Smooth muscle cell (in vitro differentiated cells): ENCODE data around the gene DMD. TPM values are rescaled to one million over a fixed set of nuclear protein-coding genes. Genes with fewer than 3 reads are reported as not detected.

Source experiments
- DNase-seq: peaks from one replicate; lab custom pipeline; 2025; ENCODE audit not compliant: unreplicated experiment; lab: John Stamatoyannopoulos, UW
- H2AFZ ChIP-seq: fragments of 200-600 bp; sonication (generic); 2 replicates; pipeline ENCODE4 v1.6.0; 2016; ENCODE audit warnings: antibody characterized with exemption, low read depth, mild to moderate bottlenecking
- H3F3A ChIP-seq: fragments of 200-600 bp; sonication (generic); 2 replicates; pipeline ENCODE4 v1.6.0; 2017; ENCODE audit warnings: antibody characterized with exemption, low read depth
- H3K27ac ChIP-seq: fragments of 200-600 bp; sonication (generic); 2 replicates; pipeline ENCODE4 v1.5.1; 2016; ENCODE audit warnings: low read depth, mild to moderate bottlenecking
- H3K27me3 ChIP-seq: fragments of 200-600 bp; sonication (generic); 2 replicates; pipeline ENCODE4 v1.6.1; 2016; ENCODE audit warnings: low read depth, mild to moderate bottlenecking
- H3K36me3 ChIP-seq: fragments of 200-600 bp; sonication (generic); 2 replicates; pipeline ENCODE4 v1.5.1; 2016; ENCODE audit warnings: low read depth
- H3K4me1 ChIP-seq: fragments of 200-600 bp; sonication (generic); 2 replicates; pipeline ENCODE4 v1.5.1; 2016; ENCODE audit warnings: low read depth
- H3K4me2 ChIP-seq: fragments of 200-600 bp; sonication (generic); 2 replicates; pipeline ENCODE4 v1.6.0; 2016; ENCODE audit warnings: mild to moderate bottlenecking
- H3K4me3 ChIP-seq: fragments of 200-600 bp; sonication (generic); 2 replicates; pipeline ENCODE4 v1.5.1; 2016; ENCODE audit warnings: mild to moderate bottlenecking
- H3K79me2 ChIP-seq: fragments of 200-600 bp; sonication (generic); 2 replicates; pipeline ENCODE4 v1.6.0; 2016; ENCODE audit warnings: low read depth, mild to moderate bottlenecking
- H3K9ac ChIP-seq: fragments of 200-600 bp; sonication (generic); 2 replicates; pipeline ENCODE4 v1.6.0; 2016; ENCODE audit warnings: low read depth
- H3K9me3 ChIP-seq: fragments of 200-600 bp; sonication (generic); replicated peaks from 2 replicates; pipeline ENCODE4 v1.5.1; 2016; ENCODE audit warnings: low read depth
- H4K20me1 ChIP-seq: fragments of 200-600 bp; sonication (generic); 2 replicates; pipeline ENCODE4 v1.6.0; 2016; ENCODE audit warnings: low read depth
- WGBS: methylation state at CpG from one replicate; pipeline ENCODE4 v1.1.7; 2016; ENCODE audit warnings: low lambda C conversion rate; 5-methylcytosine and 5-hydroxymethylcytosine counted together
- microRNA-seq: library from miRNA; unstranded; fragments of <30 nt; microRNA quantifications from one replicate; pipeline ENCODE4, GENCODE V29; 2016; ENCODE audit warnings: borderline number of aligned reads
- polyA plus RNA-seq: library from polyadenylated mRNA; unstranded; fragments of >200 nt; fragmentation: Nextera tagmentation; extraction: Ambion mirVana; gene quantifications from 2 replicates; pipeline ENCODE4 v1.2.1, GENCODE V29; 2016
- small RNA-seq: library from RNA; depleted of rRNA; stranded (forward); fragments of <200 nt; gene quantifications from one replicate; pipeline ENCODE3, GENCODE V24; 2014
- total RNA-seq: library from RNA; depleted of rRNA; stranded (reverse); fragments of >200 nt; gene quantifications from 2 replicates; pipeline ENCODE4 v1.2.3, GENCODE V29; 2014
- TF ChIP-seq, protein P1 (sequence below): fragments of 200-600 bp; sonication (generic); IDR thresholded peaks from 2 replicates; pipeline ENCODE4 v1.5.1; 2017; ENCODE audit warnings: borderline replicate concordance, mild to moderate bottlenecking, antibody characterized with exemption; ENCODE audit not compliant: insufficient read depth, poor library complexity, severe bottlenecking

DMD gene
- total and polyA plus RNA-seq, 2 experiments from 2014 or later, result 12.3 to 12.6 TPM

DNA sequence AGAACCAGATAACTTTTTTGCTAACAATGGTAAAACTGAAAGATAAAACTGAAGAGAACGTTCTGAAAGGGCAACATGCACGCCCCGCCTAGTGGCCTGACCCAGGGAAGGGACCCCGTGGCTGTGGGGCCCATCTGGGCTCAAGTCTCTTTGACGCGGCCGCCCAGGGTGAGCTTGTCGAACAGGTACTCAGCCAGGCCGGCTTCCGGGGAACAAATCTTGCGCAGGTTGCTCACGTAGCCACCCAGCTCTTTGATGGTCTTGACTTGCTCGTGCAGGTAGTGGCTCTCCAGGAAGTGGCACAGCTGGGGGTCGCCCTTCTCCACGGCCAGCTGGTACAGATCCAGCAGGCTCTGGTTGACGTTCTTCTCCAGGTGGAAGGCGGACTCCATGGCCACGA lies 2140.1 kb downstream of the DMD start:
- no peak for DNase-seq
- TF ChIP-seq, protein P1, sequence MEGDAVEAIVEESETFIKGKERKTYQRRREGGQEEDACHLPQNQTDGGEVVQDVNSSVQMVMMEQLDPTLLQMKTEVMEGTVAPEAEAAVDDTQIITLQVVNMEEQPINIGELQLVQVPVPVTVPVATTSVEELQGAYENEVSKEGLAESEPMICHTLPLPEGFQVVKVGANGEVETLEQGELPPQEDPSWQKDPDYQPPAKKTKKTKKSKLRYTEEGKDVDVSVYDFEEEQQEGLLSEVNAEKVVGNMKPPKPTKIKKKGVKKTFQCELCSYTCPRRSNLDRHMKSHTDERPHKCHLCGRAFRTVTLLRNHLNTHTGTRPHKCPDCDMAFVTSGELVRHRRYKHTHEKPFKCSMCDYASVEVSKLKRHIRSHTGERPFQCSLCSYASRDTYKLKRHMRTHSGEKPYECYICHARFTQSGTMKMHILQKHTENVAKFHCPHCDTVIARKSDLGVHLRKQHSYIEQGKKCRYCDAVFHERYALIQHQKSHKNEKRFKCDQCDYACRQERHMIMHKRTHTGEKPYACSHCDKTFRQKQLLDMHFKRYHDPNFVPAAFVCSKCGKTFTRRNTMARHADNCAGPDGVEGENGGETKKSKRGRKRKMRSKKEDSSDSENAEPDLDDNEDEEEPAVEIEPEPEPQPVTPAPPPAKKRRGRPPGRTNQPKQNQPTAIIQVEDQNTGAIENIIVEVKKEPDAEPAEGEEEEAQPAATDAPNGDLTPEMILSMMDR, result no peak
- Histone ChIP-seq H3K9me3 (no peaks in the 10 kb centered on the region), H3K4me3 (no peak overlapping the region), H3K27me3 (no peaks in the 10 kb centered on the region), H3K4me1 (no peaks in the 10 kb centered on the region), H3K27ac (no peak overlapping the region), H2AFZ (no peak overlapping the region), H3K9ac (no peak overlapping the region), H3K36me3 (no peaks in the 10 kb centered on the region), H3K79me2 (no peaks in the 10 kb centered on the region), H3F3A (no peaks in the 10 kb centered on the region), H3K4me2 (no peak overlapping the region), H4K20me1 (no peaks in the 10 kb centered on the region)
- 90% methylated on average over 18 of the region's 18 CpGs for WGBS

DNA sequence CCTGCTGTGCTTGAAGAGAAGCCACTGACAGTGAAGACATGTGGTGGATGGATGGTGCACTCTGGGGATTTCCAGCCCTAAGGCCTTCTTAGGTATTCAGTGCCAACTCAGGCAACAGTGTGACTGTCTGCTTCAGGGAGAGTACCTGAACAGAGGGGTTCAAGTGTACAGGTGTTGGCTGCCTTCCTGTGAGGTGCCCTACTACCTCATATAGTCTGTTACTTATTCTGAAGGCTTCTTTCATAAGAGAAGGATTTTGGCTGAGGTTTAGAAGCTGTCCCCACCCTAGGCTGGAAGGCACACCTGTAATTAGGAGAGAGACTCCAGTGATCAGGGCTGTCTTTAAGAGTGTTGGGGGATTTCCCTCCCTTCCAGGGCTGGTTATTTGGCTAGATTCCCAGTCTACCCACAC lies 2141.3 kb downstream of the DMD start:
- no peaks in the 10 kb centered on the region for H3K27me3 ChIP-seq
- H3K36me3 ChIP-seq, result no peaks in the 10 kb centered on the region
- H4K20me1 ChIP-seq, result no peaks in the 10 kb centered on the region
- H3K4me2 ChIP-seq, result no peak overlapping the region
- TF ChIP-seq, protein P1, result no peak
- no peak overlapping the region for H3K9ac ChIP-seq
- H3K27ac ChIP-seq, result no peak overlapping the region
- H2AFZ ChIP-seq, result no peak overlapping the region
- no peaks in the 10 kb centered on the region for H3F3A ChIP-seq
- H3K79me2 ChIP-seq, result no peaks in the 10 kb centered on the region
- no peak overlapping the region for H3K4me3 ChIP-seq
- no peak for DNase-seq
- H3K4me1 ChIP-seq, result no peaks in the 10 kb centered on the region
- H3K9me3 ChIP-seq, result no peaks in the 10 kb centered on the region

Small RNA genes lying within 50 kb of the gene (microRNA-seq; reads per million reads assigned to microRNA genes)
- gene MIR3915 (not detected), gene MIR548F5 (not detected)

Small RNA genes lying within 50 kb of the gene (small RNA-seq; reads per million reads assigned to genes)
- gene MIR3915 (not detected), gene MIR548F5 (not detected), gene RNA5SP501 (not detected), gene RNU6-894P (not detected)
